Ureter (tissue), 1 donor: ENCODE measurements around the gene TNFSF10. TPM values are rescaled to one million over a fixed set of nuclear protein-coding genes. Genes with fewer than 3 reads are reported as not detected.

Experiments used
- DNase-seq: peaks from one replicate; pipeline ENCODE4 v3.0.0-alpha.2; 2020; ENCODE audit warnings: low spot score
- total RNA-seq: library from RNA; stranded (reverse); gene quantifications from one replicate; pipeline ENCODE4 v1.2.4, GENCODE V29; 2023
- donor health status: DM: yes; HTN: yes; CAD: no.

The TNFSF10 gene
- total RNA-seq, 1 donor from 2014 or later = 44.1 TPM

DNA sequence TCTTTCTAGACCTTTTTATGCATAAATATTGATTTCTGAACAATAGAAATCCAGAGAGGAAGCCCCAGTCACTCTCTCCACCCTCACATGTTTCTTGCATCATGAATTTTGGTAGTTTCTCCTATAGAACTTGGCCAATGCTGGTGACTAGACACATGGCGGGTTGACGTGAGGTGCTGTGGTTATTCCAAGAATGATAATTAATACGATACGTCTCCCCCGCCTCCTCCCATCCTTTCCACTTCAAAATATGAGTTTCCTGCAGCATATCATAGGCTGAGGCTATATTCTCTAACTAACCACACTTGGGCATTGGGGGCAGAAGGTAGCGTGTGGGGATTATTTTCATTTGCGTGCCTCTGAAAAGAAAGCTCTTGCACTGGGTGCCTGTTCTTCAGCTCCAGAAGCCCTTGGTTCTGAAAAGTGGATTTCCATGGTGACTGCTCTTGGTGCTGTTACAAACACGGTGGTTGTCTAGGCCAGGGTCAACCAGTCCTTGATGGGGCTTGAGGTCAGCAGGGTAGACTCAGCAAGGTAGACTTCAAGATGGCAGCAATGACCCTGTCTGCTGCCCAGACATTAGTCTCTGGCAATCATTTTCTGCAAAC, 5.3 kb downstream of the TNFSF10 start:
- no peak for DNase-seq

DNA sequence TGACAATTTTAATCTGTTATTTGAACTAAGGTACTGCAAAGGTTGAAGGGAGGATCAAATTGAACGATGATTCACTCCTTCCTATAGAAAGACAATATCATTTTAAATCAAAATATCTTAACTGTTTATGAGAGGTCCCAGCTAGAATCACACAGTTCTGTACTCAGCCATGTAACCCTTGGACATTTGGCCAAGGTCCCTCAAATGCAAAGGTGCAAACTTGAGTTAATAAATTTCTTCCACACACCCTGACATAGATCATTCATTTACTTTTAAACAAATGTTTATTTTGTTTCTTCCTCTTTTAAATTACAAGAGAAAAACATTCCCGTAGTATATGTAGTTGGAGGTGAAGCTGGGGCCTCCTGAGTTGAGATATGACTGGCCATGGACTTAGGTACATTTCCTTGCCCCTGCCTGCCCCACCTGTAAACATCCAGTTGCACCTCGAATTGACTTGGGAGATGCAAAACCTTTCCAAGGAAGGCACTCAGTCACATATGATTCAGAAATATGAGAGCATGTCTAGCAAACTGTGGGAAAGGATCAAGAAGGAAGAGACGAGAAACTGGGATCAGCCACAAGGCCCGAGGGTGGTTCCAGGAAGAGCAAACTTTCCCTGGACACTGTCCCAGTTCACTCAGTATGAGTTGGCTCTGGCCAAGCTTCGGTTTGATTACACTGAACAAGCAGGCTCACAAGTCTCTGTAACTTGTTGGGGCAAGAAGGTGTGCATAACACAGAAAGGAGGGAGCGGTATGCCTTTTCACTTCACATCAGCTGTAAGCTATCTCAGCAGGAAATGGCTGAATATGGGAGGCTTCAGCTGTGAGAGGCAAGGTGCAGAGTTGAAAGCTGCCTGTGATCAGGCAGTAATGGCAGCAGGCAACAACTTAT, 6.7 kb downstream of the TNFSF10 start:
- peak; percentile 79 for DNase-seq

DNA sequence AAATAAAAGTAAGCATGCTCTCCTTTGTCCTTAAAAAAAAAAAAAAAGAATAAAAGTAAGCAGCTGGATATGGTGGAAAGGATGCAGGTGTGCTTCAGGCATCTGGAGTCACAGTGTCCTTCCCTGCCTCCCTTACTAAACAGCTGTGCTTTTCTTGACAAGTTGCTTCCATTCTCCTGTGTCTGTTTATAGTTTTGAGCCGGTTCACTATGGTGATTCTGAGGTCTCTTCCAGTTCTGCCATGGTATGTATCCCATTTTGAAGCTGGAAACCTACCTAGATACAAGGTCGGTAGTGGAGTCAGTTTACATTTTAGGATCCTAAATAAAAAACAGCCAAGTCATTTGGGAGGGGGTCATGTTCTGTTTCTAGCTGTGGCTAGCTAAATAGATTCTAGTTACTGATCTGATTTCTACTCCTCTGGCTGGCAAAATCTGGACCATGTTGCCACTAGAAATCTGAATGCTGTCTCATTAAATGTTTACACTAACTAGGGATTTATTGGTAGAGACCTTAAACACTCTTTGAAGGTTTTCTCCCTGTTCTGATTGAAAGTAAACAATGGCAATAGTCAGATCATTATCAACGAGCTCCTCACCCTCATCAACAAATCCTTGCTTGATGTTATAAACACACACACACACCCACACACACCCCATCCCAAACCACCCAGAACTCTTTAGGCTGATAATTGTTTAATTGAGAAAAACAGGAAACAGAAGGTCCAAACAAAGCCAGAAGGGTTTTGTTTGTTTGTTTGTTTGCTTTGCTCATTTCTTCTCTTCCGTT, 7.9 kb downstream of the TNFSF10 start:
- DNase-seq = no peak

DNA sequence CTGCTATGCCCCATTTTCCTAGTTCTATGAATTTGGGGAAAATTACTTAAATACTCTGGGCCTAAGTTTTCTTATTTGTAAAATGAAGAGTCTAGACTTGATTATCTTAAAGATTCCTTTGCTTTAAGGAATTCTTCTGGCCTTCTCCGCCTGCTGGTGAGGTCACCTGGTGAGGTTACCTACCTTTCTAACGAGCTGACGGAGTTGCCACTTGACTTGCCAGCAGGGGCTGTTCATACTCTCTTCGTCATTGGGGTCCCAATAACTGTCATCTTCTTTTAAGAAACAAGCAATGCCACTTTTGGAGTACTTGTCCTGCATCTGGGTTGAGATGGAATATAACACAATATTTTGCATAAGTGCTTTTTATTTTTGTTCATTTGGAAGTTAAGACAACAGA, 8.6 kb downstream of the TNFSF10 start:
- DNase-seq = no peak

DNA sequence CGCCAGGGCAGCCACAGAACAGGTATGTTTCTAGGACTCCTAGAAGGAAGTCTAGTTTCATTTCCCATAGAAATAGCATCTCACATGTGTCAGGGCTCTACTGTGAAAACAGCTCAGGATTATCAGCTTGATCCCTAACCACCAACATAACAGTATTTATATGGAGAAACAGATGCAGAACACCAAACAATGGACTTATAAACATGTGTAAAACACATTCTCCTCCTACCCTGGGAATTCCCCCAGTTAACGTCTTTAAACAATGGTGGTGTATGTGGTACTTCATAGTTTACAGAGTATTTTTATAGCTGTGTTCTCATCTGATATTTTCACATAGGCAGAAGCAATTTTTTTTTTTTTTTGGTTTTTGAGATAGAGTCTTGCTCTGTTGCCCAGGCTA, 9.7 kb downstream of the TNFSF10 start:
- DNase-seq = no peak

DNA sequence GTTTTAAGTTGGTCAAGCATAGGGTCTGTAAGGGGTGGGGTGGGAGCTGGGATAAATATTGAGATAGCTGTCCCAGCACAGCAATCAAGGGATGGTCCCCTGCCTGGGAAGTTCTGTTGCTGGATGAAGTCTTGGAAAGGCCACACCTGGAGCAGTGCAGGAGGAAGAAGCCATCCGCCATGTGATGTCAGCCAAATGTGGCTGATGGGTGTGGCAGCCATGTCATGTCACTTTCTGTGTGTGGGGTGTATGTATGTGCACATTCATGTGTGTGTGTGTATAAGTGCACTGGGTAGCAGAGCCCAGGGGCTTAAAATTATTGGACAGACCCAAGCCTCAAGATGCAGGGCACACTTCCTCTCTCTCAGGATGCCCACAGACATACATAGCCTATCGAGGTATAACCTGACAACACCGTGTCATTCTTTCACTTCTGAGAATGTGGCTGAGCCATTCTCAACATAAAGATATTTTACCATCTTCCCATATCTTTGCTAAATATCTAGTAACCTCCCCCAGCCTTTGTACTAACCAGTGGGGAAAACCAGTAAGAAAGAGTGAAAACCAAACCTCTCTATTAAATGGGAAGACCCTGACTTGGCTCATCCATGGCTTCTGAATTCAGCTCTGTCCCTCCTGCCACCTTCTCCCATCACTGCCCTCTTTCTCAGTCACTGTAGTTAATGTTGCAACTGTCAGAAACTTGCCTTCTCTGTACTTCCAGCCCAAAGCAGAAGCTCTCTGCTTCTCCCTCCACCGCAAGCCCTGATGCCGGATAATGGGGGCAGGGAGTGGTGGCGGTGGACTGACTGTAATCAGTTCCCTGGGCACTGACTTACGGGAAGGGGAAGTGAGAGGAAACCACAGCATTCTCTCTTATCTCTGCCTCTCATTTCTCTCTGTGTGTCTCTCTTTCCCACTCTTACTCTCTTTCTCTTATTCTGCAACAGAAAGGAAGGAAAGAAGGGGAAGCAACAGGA, 11.2 kb downstream of the TNFSF10 start:
- peak; percentile 61 for DNase-seq

DNA sequence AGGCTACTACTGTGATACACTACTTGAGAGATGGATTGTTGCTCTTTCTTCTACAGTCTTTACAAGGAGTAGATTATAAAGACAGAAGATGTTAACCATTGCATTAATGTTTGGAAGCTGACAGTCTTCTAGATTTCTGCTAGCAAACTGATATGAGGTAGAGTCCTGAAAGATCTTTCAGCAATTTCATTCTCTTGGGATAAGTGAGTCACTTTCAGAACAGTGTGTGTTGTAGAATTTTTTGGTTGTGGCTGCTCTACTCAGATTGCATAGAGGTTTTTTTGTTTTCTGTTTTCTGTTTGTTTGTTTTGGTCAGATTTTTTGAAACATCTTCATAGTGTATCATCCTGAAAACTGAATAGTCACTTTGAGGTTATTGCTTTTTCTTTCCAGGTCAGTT, 17.1 kb downstream of the TNFSF10 start:
- no peak for DNase-seq

DNA sequence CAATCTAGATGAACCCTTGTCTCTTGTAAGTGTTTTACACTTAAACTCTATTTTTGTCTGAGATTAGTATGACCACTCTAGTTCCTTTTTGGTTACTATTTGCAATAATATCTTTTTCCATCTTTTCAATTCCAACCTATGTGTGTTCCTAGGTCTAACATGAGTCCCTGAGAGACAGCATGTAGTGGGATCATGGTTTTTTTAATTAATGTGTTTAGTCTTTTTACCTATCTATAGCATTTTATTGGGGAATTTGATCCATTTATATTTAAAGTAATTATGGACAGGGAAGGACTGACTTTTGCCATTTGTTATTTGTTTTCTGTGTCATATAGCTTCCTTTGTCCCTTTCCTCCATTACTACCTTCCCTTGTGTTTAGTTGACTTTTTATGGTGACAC, 21.7 kb downstream of the TNFSF10 start:
- DNase-seq = no peak

DNA sequence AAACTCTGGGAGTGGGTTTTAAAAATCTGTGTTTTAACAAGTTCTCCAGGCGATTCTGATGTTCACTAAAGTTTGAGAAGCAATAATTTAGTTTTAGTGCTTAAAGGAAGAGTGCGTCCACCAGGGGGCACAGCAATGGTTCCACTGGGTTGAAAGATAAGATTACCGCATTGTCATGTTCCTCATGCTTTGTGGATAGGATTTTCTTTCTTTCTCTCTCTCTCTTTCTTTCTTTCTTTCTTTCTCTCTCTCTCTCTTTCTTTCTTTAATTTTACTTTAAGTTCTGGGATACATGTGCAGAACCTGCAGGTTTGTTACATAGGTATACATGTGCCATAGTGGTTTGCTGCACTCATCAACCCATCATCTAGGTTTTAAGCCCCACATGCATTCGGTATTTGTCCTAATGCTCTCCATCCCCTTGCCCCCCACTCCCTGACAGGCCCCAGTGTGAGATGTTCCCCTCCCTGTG, 33.0 kb downstream of the TNFSF10 start:
- DNase-seq = peak; percentile 82

DNA sequence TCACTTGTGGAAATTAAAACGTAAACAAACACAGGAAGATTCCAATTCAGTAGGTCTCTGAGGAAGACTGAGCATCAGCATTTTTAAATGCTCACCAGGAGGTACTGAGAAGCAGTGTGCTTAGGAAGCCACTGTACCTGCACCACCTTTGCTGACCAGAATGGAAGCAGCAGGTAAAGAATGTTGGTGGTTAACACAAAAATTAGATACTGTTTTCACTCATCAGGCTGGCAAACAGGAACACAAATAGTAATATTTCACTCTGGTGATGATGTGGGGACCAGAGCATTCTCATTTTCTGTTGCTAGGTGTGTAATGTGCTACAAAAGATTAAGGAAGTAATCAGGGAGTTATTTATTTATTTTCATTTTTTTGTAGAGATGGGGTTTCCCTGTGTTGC, 45.1 kb downstream of the TNFSF10 start:
- no peak for DNase-seq

DNA sequence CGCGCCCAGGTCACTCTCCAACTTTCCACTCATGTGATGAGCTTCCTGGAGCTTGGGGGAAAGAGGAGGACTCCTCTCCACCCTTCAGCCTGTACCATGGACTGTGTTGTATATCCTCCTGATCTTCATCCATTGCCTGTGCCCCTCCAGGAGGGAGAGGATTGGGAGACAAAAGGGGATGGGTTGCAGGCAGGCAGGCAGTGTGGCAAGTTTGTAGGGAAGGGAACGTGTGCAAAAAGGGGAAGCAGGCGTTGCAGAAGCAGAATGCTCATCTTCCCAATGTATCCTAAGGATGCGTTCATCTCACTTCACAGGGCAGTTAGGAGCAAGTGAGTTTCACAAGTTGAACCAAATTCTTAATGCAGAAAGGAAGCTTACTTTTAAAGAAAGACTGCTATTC, 46.9 kb downstream of the TNFSF10 start:
- no peak for DNase-seq

DNA sequence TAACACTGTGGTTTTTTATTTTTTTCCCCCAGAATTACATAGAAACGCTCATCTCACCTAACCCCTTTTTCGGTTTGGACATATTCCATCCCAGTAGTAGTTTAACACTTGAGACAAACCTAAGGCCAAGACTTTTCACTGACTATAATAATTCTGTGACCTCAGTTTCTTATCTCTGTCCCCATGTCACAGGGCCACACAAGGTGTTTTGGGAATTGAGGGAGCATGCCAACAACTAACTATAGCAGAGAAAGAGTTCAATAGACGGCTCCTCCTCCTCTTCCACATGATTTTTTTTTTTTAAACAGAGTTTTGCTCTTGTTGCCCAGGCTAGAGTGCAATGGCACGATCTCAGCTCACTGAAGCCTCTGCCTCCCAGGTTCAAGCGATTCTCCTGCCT, 47.5 kb downstream of the TNFSF10 start:
- DNase-seq = no peak

DNA sequence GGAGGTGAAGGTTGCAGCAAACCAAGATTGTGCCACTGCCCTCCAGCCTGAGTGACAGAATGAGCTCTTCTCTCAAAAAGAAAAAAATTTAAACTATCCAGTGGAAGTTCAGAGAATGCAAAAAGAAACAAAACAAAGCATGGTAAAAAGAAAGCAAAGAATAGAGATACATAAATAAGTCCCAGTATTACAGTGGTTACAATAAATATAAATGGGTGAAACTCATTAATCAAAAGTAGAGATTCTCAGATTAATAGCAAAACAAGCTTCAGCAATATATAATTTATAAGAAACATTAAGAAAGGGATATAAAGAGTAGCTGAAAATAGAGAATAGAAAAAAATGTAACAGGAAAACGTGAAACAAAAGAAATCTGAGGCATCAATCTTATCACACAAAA, 51.3 kb downstream of the TNFSF10 start:
- DNase-seq = no peak

DNA sequence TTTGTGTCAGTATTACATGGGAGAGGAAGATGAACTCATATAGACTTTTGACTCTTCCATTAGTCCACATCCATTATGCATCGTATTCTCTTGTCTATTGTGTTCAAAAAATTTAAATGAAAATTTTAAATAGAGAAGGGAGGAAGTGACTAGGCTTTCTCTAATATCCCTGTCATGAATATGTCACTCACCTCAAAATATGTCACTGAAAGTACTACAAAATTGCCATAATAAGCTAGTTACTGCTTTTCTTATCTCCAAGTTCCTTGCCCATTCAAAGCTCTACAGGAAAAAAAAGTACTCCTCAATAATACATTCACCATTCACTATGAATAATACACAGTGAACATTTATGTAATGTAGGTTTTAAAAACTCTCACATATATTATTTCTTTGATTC, 52.6 kb downstream of the TNFSF10 start:
- DNase-seq = no peak

DNA sequence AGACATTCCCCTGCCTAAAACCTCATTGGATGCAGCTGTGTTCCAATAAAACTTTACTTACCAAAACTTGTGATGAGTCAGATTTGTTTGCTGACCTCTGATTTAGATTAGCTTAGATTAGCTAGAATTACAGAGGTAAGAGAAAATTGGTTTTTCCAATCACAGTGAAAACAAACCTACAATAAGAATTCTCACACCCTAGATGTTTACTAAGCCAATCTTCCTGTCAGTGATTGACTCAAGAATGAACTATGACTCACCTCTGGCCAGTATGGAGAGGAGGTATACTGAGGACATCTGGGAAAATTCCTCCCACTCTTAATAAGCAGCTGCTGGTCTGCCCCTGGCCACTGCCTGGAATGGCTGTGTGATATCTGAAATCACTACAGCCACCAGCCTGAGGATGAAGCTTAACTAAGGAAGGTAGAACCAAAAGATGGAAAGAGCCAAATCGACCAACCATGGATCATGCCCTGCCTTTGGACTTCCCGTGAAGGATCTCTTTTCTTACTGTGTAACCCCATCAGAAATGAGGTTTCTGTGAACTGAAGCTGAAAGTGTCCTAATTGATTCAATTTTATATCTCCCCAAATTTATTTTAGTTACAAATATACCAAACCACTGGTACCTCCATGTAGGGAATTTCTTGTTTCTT, 55.9 kb downstream of the TNFSF10 start:
- no peak for DNase-seq

DNA sequence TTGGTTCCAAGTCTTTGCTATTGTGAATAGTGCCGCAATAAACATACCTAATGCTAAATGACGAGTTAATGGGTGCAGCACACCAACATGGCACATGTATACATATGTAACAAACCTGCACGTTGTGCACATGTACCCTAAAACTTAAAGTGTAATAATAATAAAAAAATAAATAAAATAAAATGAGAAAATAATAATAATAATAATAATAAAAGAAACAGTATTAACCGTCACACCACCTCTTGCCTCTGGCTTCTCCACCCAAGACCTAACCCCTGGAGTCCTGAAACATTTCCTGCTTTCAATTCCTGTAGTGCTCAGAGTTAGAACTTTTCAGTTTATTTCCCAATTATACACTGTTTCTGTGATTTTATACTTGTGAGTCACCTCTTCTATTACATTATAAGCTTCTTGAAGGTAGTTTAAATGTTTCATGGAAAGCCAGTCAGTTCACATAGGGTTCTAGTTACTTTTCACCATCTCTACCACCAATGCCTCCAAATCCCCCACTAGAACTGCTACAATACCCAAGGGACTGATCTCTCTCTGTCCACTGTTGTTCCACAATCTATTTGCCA, 56.6 kb downstream of the TNFSF10 start:
- DNase-seq = no peak

DNA sequence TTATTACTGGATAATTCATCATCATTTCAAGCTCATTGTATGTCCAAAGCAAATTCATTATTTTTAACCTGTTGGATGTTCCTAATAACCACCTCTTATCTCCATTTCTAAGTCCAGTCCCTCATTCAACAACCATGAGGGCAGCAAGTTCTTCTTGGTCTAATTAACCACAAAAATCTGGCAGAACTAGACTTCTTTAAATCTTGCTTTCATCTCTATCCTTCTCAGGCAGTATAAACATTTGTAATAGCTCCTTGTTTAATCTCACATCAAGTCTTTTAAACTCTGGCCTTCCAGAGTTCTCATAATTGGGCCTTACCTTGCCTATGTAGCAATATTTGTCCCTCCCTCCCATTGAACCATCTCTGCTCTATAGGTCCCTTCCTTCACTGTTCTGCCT, 57.9 kb downstream of the TNFSF10 start:
- no peak for DNase-seq

DNA sequence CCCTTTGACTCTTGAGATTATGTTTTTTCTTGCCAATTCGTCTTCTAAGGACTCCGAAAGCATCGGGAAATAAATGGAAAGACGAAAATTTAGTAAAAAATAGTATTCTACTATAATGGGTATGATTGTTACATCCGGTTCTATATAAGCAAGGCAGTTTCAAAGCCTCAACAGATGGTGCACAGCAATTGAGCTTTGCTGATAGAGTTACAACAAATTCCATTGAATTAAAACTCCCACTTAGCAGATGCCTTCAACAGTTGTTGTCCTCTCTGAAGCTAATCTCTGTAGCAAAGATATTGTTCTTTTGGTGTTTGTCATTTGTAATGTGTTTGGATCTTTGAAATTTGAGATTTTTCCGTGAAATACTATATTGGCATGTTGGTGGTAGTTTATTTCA, 58.9 kb downstream of the TNFSF10 start:
- no peak for DNase-seq

DNA sequence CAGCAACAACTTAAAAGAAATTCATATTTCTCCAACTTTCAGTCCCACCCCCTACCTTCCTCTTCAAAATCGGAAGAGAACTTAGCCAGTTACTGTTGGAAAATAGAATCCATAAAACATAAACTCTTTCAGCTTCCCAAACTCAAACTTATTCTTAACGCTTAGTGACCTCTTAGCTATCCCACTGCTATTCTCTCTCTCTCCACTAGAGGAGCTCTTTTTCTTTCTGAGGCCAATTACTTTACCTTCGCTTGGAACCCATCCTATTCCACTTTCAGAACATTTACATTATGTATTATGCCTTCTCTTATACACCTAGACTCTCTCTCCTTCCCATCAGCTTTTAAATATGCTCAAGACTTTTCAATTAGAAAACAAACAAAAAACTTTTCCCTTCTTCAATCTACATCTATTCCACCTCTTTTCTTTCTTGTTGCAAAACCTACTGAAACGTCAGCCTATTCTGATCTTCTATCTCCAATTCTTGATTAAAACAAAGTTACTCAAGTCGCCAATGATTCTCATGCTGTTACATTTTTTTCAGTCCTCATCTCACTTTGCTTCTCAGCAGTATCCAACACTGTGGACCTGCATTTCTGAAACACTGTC, 61.6 kb downstream of the TNFSF10 start:
- DNase-seq = no peak

DNA sequence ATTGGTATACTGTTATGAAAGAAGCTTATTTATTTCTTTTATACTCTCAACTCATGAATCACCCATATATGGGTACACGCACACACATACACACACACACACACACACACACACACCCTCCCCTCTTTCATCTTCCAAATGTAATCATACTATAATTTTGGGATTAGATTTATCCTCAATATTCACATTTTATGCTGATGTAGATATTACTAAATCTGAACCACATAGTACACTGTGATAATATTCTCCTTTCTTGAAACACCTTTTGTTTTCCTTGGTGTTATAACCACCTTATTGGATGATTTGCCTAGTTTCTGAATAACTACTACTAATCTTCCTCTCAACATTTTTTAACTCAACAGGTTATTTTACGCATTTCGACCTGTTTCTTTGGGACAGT, 66.8 kb downstream of the TNFSF10 start:
- no peak for DNase-seq
